ENCODE results near the gene RGSL1. TPM values are rescaled to one million over a fixed set of nuclear protein-coding genes. Genes with fewer than 3 reads are reported as not detected.
A peak's percentile ranks its signal among the peaks of the same experiment; 100 is the strongest.

The RGSL1 gene
- total and polyA plus RNA-seq, 4 donors: 0.07 to 0.50 (median 0.31) TPM; not detected in 1

DNA sequence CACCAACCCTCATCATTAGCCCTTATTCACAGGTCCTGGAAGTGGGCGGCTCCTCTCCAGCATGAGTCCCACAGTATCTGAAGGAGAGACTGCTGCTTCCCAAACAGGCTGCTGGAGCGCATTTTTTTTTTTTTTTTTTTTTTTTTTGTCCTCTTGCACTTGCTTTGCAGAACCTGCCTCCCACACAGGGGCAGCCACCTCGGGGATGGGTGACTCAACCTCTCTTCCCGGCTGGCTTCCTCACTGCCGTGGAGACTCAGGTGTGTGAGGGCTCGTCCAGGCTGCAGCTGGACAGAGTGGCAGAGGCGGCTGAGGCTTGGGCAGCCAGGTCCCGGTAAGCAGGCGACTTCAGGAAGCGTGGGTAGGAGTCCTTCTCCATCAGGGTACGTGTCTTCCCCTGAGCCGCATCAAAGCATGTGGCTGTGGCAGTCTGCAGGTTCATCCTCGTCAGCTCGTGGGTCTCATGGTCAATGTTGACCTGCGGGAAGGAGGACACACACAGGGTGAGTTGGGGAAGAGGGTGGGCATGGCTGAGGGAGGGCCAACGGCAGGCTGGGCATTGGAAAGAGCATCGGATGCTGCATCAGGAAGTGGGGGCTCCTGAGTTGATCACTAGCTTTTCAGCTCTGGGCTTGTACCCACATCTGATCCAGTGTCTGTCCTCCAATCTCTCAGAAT is 150.2 kb downstream of the RGSL1 start:
- peaks cover 9 to 32% (median 15%) of the 10 kb centered on the region in 4 donors for H3K4me1 ChIP-seq (ENCODE audit: control insufficient read depth in 4 of 4, insufficient read depth in 4 of 4, low read length in 3 of 4)
- no peak overlapping the region for H3K9ac ChIP-seq (ENCODE audit: low read depth in 1 of 2, low read length in 2 of 2)
- H3K27ac ChIP-seq (ENCODE audit: low read depth in 1 of 2, low read length in 2 of 2): no peak overlapping the region
- no peaks in the 10 kb centered on the region for H3K9me3 ChIP-seq (ENCODE audit: control insufficient read depth in 4 of 4, low read length in 3 of 4)
- H3K4me3 ChIP-seq (ENCODE audit: low read depth in 1 of 3, low read length in 3 of 3): no peak overlapping the region
- DNase-seq (ENCODE audit: low spot score): no peak
- no peaks in the 10 kb centered on the region for H3K27me3 ChIP-seq (ENCODE audit: control insufficient read depth in 4 of 4, insufficient read depth in 4 of 4, low read length in 3 of 4)
- TF ChIP-seq CTCF (IDR thresholded peaks at IDR 0.05; ENCODE audit: low read depth, low read length, missing input control) (no peak), FOXA1 (IDR thresholded peaks at IDR 0.05) (no peak), REST (IDR thresholded peaks at IDR 0.05) (no peak), FOXA2 (IDR thresholded peaks at IDR 0.05) (no peak), ATF3 (IDR thresholded peaks at IDR 0.05) (no peak), SP1 (IDR thresholded peaks at IDR 0.05) (no peak), ZBTB33 (IDR thresholded peaks at IDR 0.05) (no peak), NR2F2 (IDR thresholded peaks at IDR 0.05) (no peak)
- TF ChIP-seq, protein P1, sequence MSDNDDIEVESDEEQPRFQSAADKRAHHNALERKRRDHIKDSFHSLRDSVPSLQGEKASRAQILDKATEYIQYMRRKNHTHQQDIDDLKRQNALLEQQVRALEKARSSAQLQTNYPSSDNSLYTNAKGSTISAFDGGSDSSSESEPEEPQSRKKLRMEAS (IDR thresholded peaks at IDR 0.05): no peak
- peaks cover 0 to 2% (median 0%) of the 10 kb centered on the region in 4 donors for H3K36me3 ChIP-seq (ENCODE audit: control insufficient read depth in 4 of 4, insufficient read depth in 3 of 4, low read depth in 1 of 4, low read length in 3 of 4)
- WGBS: 89% methylated on average over 17 of the region's 17 CpGs

DNA sequence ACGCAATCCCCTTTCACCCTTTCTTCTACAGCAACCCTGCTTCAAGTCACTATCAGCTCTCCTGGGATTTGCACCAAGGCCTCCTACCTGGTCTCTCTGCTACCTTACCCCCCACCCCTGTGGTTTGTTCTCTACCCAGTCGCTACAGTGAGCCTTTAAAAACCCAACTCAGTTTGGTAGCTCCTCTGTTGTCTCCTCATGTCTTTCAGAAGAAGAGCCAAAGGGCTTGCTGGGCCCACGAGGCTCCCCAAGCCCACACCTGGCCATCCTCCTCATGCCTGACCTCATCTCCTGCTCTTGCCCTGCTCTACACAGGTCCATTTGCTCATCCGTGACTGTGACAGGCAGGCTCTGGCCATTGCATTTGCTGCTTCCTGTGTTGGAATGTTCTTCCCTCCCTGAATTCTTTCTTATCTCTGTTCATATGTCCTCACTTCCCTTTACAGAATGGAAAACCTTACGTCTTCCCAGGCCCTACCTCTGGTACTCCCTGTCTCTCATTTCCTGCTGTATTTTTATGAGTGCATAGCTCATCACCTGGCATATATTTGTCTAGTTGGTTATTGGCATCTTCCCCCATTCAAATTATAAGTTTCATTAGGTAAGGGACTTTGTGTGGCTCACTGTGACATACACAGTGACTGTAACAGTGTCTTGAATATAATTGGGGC is 150.9 kb downstream of the RGSL1 start:
- Histone ChIP-seq H3K9me3 (ENCODE audit: control insufficient read depth in 4 of 4, low read length in 3 of 4) (no peaks in the 10 kb centered on the region), H3K9ac (ENCODE audit: low read depth in 1 of 2, low read length in 2 of 2) (no peak overlapping the region), H3K36me3 (ENCODE audit: control insufficient read depth in 4 of 4, insufficient read depth in 3 of 4, low read depth in 1 of 4, low read length in 3 of 4) (peaks cover 0 to 2% (median 0%) of the 10 kb centered on the region in 4 donors), H3K4me1 (ENCODE audit: control insufficient read depth in 4 of 4, insufficient read depth in 4 of 4, low read length in 3 of 4) (peaks cover 9 to 32% (median 15%) of the 10 kb centered on the region in 4 donors), H3K27ac (ENCODE audit: low read depth in 1 of 2, low read length in 2 of 2) (no peak overlapping the region), H3K4me3 (ENCODE audit: low read depth in 1 of 3, low read length in 3 of 3) (no peak overlapping the region), H3K27me3 (ENCODE audit: control insufficient read depth in 4 of 4, insufficient read depth in 4 of 4, low read length in 3 of 4) (no peaks in the 10 kb centered on the region)
- DNase-seq (ENCODE audit: low spot score): no peak
- WGBS: 65% methylated on average over 5 of the region's 5 CpGs
- TF ChIP-seq RXRA (IDR thresholded peaks at IDR 0.05) (no peak), GABPA (IDR thresholded peaks at IDR 0.05 in 1 of 2, conservative IDR thresholded peaks at IDR 0.05 in 1 of 2) (peak in 1 of 2 donors; percentile 71)
